HG03045 (cell line): Measurements from ENCODE around the gene IGBP1.
"Not testable (repeated sequence)": the region's sequence is repeated elsewhere in the genome, so short reads cannot be mapped to it uniquely, and the experiment has no call there.

Experiments used
- ATAC-seq: cut with Tn5 transposase; IDR thresholded peaks from one replicate; pipeline ENCODE4 v1.9.1; 2021; ENCODE audit warnings: mild to moderate bottlenecking, moderate library complexity; ENCODE audit not compliant: unreplicated experiment

IGBP1 gene

GRCh38 chrX:70133303-70134115 lies at the start of gene IGBP1:
Gene IGBP1 (plus strand): TSS chrX:70133447. CDS start chrX:70133948, 501 bp downstream.
- ATAC-seq: peak; percentile 96

DNA sequence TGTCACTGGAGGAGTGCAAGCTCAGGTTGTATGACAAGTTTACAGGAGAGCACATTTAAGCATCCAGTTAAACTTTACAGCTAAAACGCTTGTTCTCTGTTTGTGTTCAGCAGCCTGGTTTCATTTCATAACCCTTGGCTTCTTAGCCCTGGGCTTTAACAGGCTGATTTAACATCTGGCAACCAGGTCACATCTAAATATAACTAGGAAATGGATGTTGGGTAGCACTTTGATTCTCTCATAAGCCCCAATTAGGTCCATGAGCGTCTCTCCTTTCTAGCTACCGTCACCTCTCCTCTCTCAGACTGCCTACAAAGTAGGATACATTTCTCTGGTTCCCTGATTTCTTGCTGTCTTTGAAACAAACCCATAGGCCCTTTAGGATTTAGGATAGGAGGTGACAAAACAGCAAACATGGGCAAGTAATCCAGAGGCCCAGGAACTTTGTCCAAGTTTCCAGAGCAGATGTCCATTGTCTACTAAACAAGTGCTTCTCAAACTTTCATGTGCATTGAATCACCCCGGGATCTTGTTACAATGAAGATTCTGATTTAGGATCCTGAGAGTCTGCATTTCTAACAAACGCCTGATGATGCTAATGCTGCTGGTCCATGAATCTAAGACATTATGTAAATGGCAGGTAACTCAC lies 48.5 kb upstream of the IGBP1 start:
- no peak for ATAC-seq

DNA sequence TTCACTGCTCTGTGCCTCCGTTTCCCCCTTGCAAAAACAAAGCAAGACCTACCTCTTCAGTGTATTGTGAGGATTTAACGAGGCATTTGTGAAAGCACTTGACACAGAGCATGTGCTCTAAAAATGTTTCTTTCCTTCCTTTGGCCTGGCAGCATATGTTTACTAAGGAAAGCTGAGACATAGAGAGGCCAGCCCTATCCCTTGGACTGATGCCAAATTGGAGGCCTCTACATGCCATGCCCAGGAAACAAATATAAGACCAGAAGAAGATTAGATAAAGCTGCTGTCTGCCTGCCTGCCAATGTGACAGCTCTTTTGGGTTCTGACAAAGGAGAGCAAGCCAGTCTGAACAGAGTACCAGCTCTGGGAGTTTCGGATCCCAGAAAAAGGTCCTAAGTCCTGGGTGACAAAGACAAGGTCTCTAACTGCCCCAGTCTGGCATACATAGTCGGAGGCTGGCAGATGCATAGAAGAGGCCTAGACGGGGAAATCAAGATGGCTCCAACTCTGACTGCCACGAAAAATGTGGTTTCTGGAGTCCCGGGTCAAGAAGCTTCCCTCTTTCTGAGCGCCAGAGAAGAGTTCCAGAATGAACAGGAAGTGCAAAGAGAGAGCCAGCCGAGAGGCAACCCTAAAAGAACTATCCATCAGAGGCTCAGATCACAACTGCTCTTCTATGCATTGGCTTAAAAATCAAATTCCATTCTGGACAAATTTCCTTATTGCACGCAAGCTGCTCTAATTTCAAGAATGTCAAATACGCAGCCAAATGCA lies 45.2 kb upstream of the IGBP1 start:
- no peak for ATAC-seq

GRCh38 chrX:70088751-70089150 lies 44.5 kb upstream of the IGBP1 start:
- no peak for ATAC-seq

GRCh38 chrX:70089604-70090297 lies 43.5 kb upstream of the IGBP1 start:
- no peak for ATAC-seq

DNA sequence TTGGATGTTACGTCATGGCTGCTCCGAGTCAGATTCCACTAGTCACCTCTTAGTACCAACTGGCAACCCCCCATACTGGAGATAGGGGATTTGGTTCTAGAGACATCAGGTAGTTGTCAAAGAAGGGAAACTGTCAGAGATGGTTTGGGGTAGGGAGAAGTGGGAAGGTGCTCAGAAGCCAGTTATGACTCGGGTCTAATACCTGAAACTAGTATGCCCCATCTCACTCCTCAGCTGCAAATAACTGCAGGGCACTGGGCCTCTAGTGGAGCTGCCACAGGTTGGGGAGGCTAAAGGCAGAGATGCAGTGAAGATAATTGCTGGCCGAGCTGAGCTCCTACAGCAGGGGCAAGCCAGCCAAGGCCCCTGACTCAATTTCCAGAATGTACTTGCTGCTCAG lies 41.0 kb upstream of the IGBP1 start:
- no peak for ATAC-seq

- ATAC-seq: no peak
Measured at GRCh38 chrX:70096052-70096451, 37.2 kb upstream of the IGBP1 start.

DNA sequence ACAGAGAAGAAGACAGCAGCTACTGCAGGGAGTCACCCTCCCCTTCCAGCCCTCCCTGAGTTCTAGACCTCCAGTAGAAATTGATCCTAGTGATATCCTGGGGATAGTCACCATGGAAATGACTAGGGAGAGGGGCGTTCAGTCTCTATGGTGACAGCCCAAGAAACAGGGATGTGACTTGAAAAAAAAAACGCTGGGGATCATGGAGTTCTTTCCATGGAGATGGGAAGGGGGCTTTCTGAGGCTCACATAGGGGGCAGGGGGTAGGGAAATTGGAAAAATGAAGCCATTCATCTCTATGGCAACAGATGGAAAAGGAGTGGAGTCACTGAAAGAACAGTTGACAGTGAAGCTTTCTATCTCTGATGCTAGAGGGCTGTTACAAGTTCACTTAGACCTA lies 28.0 kb upstream of the IGBP1 start:
- ATAC-seq: no peak

- not testable (repeated sequence) for ATAC-seq
Measured at GRCh38 chrX:70111436-70112026, 21.7 kb upstream of the IGBP1 start.

DNA sequence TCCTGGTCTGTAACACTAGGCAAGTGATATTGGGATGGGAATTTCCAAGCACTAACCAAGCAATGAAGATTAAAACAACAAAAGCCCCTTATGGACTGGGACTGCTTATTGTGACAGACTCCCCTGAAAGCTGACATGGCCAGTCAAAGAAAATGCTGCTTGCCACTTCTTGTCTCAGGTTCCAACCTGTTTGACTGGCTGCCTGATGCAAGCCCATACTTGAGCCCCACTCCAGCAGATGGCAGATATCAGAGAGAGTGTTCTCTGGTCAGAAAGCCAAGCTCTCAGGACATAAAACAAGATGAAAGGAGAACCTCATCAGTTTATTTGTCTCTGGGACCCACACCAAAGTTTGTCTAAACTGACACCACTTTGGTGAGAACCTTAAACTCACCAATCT lies 15.5 kb upstream of the IGBP1 start:
- no peak for ATAC-seq

GRCh38 chrX:70123014-70123413 lies 10.2 kb upstream of the IGBP1 start:
- ATAC-seq: not testable (repeated sequence)

DNA sequence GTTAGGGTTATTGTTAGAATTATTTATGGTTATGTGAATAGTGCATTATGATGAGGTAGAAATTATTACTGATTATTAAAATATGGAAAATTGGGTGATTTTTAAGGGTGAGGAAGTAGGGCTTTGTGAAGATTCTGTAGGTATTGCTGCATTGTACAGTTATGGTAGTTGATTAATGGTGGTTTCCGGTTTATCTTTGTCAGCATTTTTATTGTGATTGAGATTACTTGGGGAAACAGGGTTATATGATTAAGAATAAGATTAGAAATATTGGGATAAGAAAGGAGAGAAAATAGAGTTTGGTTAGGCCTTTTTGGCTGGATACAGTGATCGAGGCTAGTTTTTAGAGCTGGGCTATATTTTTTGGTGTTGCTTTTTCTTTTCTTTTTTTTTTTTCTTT lies 8.6 kb upstream of the IGBP1 start:
- no peak for ATAC-seq

DNA sequence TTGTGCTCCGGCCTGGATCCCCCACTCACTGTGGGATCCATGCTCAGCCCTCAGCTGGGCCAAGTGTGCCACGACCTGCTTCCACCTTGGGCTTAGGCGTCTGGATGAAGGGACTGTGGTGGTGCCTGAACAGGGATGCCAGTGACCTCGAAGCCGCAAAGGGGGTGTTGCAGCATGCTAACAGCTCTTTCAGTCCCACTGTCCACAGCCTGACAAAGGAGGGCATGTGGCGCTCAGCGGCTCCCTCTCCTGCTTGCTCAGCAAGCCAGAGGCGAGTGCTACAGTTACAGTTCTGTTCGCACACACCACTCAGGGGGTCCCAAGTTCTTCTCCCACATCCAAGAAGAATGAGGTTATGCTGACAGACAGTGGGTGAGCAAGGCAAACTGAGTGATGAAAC lies 5.2 kb upstream of the IGBP1 start:
- no peak for ATAC-seq

- ATAC-seq: no peak
Measured at GRCh38 chrX:70129816-70130215, 3.4 kb upstream of the IGBP1 start.

- no peak for ATAC-seq
Measured at GRCh38 chrX:70132224-70132623, 1.0 kb upstream of the IGBP1 start.

- no peak for ATAC-seq
Measured at GRCh38 chrX:70132877-70133302, 357 bp upstream of the IGBP1 start.

GRCh38 chrX:70134116-70134477 lies 850 bp downstream of the IGBP1 start:
- peak; percentile 27 for ATAC-seq

DNA sequence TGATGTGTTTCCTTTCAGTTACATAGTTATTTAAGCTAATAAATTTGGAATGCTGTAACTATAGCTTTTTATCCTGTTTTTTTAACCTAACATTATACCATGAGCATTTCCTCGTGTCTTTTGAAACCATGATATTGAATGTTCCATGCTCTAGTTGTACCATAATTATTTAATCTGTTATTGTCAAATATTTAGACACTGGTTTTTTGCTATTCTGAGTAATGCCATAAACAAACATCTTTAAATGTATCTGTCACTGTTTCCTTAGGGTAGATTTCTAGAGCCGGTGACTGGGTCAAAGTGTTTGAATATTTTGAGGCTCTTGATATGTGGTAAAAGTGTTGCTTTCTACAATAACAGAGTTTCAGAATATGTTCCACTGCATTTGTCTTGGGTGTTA lies 5.4 kb downstream of the IGBP1 start:
- no peak for ATAC-seq

DNA sequence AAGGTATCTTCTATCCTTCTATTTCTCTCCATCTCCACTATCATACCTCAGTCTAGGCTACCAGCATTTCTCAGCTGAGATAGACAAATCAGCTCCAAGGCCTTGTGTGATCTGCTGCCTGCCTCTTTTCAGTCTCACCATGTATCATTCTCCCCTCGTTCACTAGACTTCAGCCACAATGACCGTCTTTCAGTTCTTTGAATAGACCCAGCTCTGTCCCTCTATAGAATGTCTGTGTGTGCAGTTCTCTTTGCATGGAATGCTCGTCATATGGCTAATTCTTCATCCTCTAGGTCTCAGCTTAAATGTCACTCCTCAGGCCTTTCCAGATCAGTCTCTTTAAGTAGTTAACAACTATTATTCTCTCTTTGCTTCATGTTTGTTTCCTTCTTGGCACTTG lies 6.5 kb downstream of the IGBP1 start:
- no peak for ATAC-seq

GRCh38 chrX:70141373-70141772 lies 8.1 kb downstream of the IGBP1 start:
- ATAC-seq: no peak
